Measurements from ENCODE around the gene POP7.
"Not testable (repeated sequence)": the region's sequence is repeated elsewhere in the genome, so short reads cannot be mapped to it uniquely, and the experiment has no call there.

Gene POP7

DNA sequence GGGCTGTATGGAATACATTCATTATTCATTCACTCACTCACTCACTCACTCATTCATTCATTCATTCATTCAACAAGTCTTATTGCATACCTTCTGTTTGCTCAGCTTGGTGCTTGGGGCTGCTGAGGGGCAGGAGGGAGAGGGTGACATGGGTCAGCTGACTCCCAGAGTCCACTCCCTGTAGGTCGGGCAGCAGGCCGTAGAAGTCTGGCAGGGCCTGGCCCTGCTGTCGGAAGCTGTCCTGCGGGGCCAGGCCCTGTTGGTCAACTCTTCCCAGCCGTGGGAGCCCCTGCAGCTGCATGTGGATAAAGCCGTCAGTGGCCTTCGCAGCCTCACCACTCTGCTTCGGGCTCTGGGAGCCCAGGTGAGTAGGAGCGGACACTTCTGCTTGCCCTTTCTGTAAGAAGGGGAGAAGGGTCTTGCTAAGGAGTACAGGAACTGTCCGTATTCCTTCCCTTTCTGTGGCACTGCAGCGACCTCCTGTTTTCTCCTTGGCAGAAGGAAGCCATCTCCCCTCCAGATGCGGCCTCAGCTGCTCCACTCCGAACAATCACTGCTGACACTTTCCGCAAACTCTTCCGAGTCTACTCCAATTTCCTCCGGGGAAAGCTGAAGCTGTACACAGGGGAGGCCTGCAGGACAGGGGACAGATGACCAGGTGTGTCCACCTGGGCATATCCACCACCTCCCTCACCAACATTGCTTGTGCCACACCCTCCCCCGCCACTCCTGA is 16.7 kb downstream of the POP7 start:
- Histone ChIP-seq H3K9me3 (ENCODE audit: severe bottlenecking) (no peaks in the 10 kb centered on the region), H3K27ac (ENCODE audit: poor library complexity, severe bottlenecking) (no peak overlapping the region), H3K4me1 (ENCODE audit: insufficient read depth, poor library complexity, severe bottlenecking) (peaks cover 4% of the 10 kb centered on the region), H3K4me3 (ENCODE audit: severe bottlenecking) (no peak overlapping the region), H3K36me3 (ENCODE audit: low read depth) (no peaks in the 10 kb centered on the region), H3K27me3 (ENCODE audit: insufficient read depth, poor library complexity, severe bottlenecking) (peaks cover 20% of the 10 kb centered on the region)
- DNase-seq (ENCODE audit: low spot score), result no peak
- no peak for ATAC-seq (ENCODE audit: low read depth)
- TF ChIP-seq, protein P1, sequence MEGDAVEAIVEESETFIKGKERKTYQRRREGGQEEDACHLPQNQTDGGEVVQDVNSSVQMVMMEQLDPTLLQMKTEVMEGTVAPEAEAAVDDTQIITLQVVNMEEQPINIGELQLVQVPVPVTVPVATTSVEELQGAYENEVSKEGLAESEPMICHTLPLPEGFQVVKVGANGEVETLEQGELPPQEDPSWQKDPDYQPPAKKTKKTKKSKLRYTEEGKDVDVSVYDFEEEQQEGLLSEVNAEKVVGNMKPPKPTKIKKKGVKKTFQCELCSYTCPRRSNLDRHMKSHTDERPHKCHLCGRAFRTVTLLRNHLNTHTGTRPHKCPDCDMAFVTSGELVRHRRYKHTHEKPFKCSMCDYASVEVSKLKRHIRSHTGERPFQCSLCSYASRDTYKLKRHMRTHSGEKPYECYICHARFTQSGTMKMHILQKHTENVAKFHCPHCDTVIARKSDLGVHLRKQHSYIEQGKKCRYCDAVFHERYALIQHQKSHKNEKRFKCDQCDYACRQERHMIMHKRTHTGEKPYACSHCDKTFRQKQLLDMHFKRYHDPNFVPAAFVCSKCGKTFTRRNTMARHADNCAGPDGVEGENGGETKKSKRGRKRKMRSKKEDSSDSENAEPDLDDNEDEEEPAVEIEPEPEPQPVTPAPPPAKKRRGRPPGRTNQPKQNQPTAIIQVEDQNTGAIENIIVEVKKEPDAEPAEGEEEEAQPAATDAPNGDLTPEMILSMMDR (IDR thresholded peaks at IDR 0.05; ENCODE audit: poor library complexity, severe bottlenecking), result no peak

- Histone ChIP-seq H3K4me3 (ENCODE audit: severe bottlenecking) (no peak overlapping the region), H3K9me3 (ENCODE audit: severe bottlenecking) (no peaks in the 10 kb centered on the region), H3K27ac (ENCODE audit: poor library complexity, severe bottlenecking) (no peak overlapping the region), H3K4me1 (ENCODE audit: insufficient read depth, poor library complexity, severe bottlenecking) (peaks cover 4% of the 10 kb centered on the region), H3K27me3 (ENCODE audit: insufficient read depth, poor library complexity, severe bottlenecking) (peaks cover 20% of the 10 kb centered on the region), H3K36me3 (ENCODE audit: low read depth) (no peaks in the 10 kb centered on the region)
- ATAC-seq (ENCODE audit: low read depth) (no peak), DNase-seq (ENCODE audit: low spot score) (no peak)
- TF ChIP-seq, protein P1 (IDR thresholded peaks at IDR 0.05; ENCODE audit: poor library complexity, severe bottlenecking), result no peak
These were observed 17.9 kb downstream of the POP7 start for GRCh38 chr7:100723732-100724275.

GRCh38 chr7:100724364-100724763 is 18.4 kb downstream of the POP7 start:
- H3K4me3 ChIP-seq (ENCODE audit: severe bottlenecking); ATAC-seq (ENCODE audit: low read depth); DNase-seq (ENCODE audit: low spot score); H3K9me3 ChIP-seq (ENCODE audit: severe bottlenecking); H3K36me3 ChIP-seq (ENCODE audit: low read depth); H3K4me1 ChIP-seq (ENCODE audit: insufficient read depth, poor library complexity, severe bottlenecking); H3K27ac ChIP-seq (ENCODE audit: poor library complexity, severe bottlenecking): not testable (repeated sequence)
- peaks cover 20% of the 10 kb centered on the region for H3K27me3 ChIP-seq (ENCODE audit: insufficient read depth, poor library complexity, severe bottlenecking)

GRCh38 chr7:100726996-100727761 is 21.3 kb downstream of the POP7 start:
- H3K27ac ChIP-seq (ENCODE audit: poor library complexity, severe bottlenecking), result no peak overlapping the region
- H3K4me3 ChIP-seq (ENCODE audit: severe bottlenecking), result no peak overlapping the region
- no peaks in the 10 kb centered on the region for H3K9me3 ChIP-seq (ENCODE audit: severe bottlenecking)
- H3K36me3 ChIP-seq (ENCODE audit: low read depth), result no peaks in the 10 kb centered on the region
- ATAC-seq (ENCODE audit: low read depth) (no peak), DNase-seq (ENCODE audit: low spot score) (no peak)
- H3K4me1 ChIP-seq (ENCODE audit: insufficient read depth, poor library complexity, severe bottlenecking), result peaks cover 4% of the 10 kb centered on the region
- no peaks in the 10 kb centered on the region for H3K27me3 ChIP-seq (ENCODE audit: insufficient read depth, poor library complexity, severe bottlenecking)
- TF ChIP-seq, protein P1 (IDR thresholded peaks at IDR 0.05; ENCODE audit: poor library complexity, severe bottlenecking), result no peak

DNA sequence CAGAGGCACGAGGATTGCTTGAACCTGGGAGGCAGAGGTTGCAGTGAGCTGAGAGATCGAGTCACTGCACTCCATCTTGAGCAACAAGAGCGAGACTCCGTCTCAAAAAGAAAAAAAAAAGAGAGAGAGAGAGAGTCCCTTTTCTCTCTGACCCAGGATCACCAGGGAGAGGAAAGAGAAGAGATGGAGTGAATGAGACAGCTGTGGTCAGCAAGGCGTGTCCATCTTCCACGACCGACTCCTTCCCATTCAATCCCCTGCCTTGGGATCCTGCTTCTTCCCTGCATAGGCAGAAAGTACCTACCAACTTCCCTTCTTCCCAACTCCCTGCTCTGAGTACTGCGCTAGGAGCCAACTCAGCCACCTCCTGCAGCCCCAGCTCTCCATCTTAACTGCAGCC is 22.3 kb downstream of the POP7 start:
- DNase-seq (ENCODE audit: low spot score) (no peak), ATAC-seq (ENCODE audit: low read depth) (no peak)
- H3K4me3 ChIP-seq (ENCODE audit: severe bottlenecking), result no peak overlapping the region
- TF ChIP-seq, protein P1 (IDR thresholded peaks at IDR 0.05; ENCODE audit: poor library complexity, severe bottlenecking), result no peak
- no peaks in the 10 kb centered on the region for H3K36me3 ChIP-seq (ENCODE audit: low read depth)
- no peaks in the 10 kb centered on the region for H3K27me3 ChIP-seq (ENCODE audit: insufficient read depth, poor library complexity, severe bottlenecking)
- no peaks in the 10 kb centered on the region for H3K9me3 ChIP-seq (ENCODE audit: severe bottlenecking)
- no peak overlapping the region for H3K27ac ChIP-seq (ENCODE audit: poor library complexity, severe bottlenecking)
- peaks cover 4% of the 10 kb centered on the region for H3K4me1 ChIP-seq (ENCODE audit: insufficient read depth, poor library complexity, severe bottlenecking)
